ENCODE measurements around the gene PRKCSH.
"Not testable (repeated sequence)": the region's sequence is repeated elsewhere in the genome, so short reads cannot be mapped to it uniquely, and the experiment has no call there.

The PRKCSH gene

GRCh38 chr19:11400798-11401197 lies 34.6 kb upstream of the PRKCSH start:
- no peak overlapping the region for H3K27ac ChIP-seq
- TF ChIP-seq ZFX (IDR thresholded peaks at IDR 0.05; ENCODE audit: borderline replicate concordance) (no peak), CTCF (IDR thresholded peaks at IDR 0.05) (no peak)

- H3K27ac ChIP-seq, result no peak overlapping the region
- no peak for TF ChIP-seq CTCF (IDR thresholded peaks at IDR 0.05)
- no peak for TF ChIP-seq ZFX (IDR thresholded peaks at IDR 0.05; ENCODE audit: borderline replicate concordance)
Observed at GRCh38 chr19:11401808-11402543, 33.5 kb upstream of the PRKCSH start.

GRCh38 chr19:11404588-11405222 lies 30.7 kb upstream of the PRKCSH start:
- no peak overlapping the region for H3K27ac ChIP-seq

GRCh38 chr19:11405846-11406643 lies 29.4 kb upstream of the PRKCSH start:
- TF ChIP-seq ZFX (IDR thresholded peaks at IDR 0.05; ENCODE audit: borderline replicate concordance), result no peak
- no peak overlapping the region for H3K27ac ChIP-seq

More at GRCh38 chr19:11404588-11405222, 30.7 kb upstream of the PRKCSH start:
- no peak for TF ChIP-seq ZFX (IDR thresholded peaks at IDR 0.05; ENCODE audit: borderline replicate concordance)
- no peak for TF ChIP-seq CTCF (IDR thresholded peaks at IDR 0.05)

- H3K27ac ChIP-seq, result not testable (repeated sequence)
Observed at GRCh38 chr19:11406703-11407236, 28.7 kb upstream of the PRKCSH start.

GRCh38 chr19:11408591-11408990 lies 26.8 kb upstream of the PRKCSH start:
- no peak overlapping the region for H3K27ac ChIP-seq
- TF ChIP-seq CTCF (IDR thresholded peaks at IDR 0.05), result no peak
- no peak for TF ChIP-seq ZFX (IDR thresholded peaks at IDR 0.05; ENCODE audit: borderline replicate concordance)

- no peak overlapping the region for H3K27ac ChIP-seq
- TF ChIP-seq ZFX (IDR thresholded peaks at IDR 0.05; ENCODE audit: borderline replicate concordance), result no peak
- TF ChIP-seq CTCF (IDR thresholded peaks at IDR 0.05), result no peak
Observed at GRCh38 chr19:11410682-11411081, 24.8 kb upstream of the PRKCSH start.

GRCh38 chr19:11414544-11414943 lies 20.9 kb upstream of the PRKCSH start:
- no peak overlapping the region for H3K27ac ChIP-seq
- no peak for TF ChIP-seq CTCF (IDR thresholded peaks at IDR 0.05)
- no peak for TF ChIP-seq ZFX (IDR thresholded peaks at IDR 0.05; ENCODE audit: borderline replicate concordance)

Measured in 22Rv1 (cell line).